ENCODE results near the gene ODAD3. TPM values are rescaled to one million over a fixed set of nuclear protein-coding genes. Genes with fewer than 3 reads are reported as not detected.
"Not testable (repeated sequence)": the region's sequence is repeated elsewhere in the genome, so short reads cannot be mapped to it uniquely, and the experiment has no call there.

The ODAD3 gene
- total RNA-seq, 1 experiment from 2014 or later = 3.9 TPM

DNA sequence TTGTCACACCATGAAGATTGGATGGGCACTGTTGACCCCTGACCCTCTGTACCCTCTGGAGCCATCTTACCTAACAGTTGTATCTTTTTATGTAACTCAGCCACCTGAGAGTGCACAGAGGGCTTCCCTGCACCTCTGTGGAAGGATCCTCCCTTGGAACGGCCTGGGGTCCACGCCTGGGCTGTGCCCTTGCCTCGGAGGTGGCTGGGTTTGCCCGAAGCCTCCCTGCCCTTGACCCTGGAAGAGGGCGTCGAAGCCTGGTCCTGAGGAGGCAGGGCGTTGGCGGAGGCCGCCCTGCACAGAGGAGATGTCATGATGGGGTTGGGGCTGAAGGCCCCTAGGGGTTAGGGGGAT lies 241 bp downstream of the ODAD3 start:
- no TSS peak for BruUV-seq (replicated peaks)
- Histone ChIP-seq H3K4me2 (ENCODE audit: low read length) (peak overlapping the region; percentile 94), H3K4me3 (ENCODE audit: low read length) (peak overlapping the region; percentile 87), H3K9ac (ENCODE audit: low read length) (0 out of 2 replicates have a peak overlapping the region, but pooled peaks have one; percentile 28), H4K20me1 (ENCODE audit: low read length) (no peaks in the 10 kb centered on the region), H2AFZ (ENCODE audit: low read length) (peak overlapping the region; percentile 98), H3K27me3 (ENCODE audit: low read length) (no peaks in the 10 kb centered on the region), H3K36me3 (ENCODE audit: low read depth, low read length) (peaks cover 10% of the 10 kb centered on the region), H3K27ac (ENCODE audit: low read length) (no peak overlapping the region), H3K79me2 (ENCODE audit: low read length) (peaks cover 27% of the 10 kb centered on the region), H3K9me3 (ENCODE audit: low read length) (no peaks in the 10 kb centered on the region), H3K4me1 (ENCODE audit: insufficient read depth, low read length) (peaks cover 13% of the 10 kb centered on the region), H3F3A (ENCODE audit: low read length, unreplicated experiment) (no peaks in the 10 kb centered on the region), H3K9me2 (replicated peaks; ENCODE audit: low read length) (no peaks in the 10 kb centered on the region)
- POLR2A ChIA-PET (ENCODE audit: unreplicated experiment) = interaction anchor here (0.6 kb wide), 1 partner anchor 345 kb away, joined by 3 read pairs; no protein-coding TSS in a partner anchor
- TF ChIP-seq, protein P1, sequence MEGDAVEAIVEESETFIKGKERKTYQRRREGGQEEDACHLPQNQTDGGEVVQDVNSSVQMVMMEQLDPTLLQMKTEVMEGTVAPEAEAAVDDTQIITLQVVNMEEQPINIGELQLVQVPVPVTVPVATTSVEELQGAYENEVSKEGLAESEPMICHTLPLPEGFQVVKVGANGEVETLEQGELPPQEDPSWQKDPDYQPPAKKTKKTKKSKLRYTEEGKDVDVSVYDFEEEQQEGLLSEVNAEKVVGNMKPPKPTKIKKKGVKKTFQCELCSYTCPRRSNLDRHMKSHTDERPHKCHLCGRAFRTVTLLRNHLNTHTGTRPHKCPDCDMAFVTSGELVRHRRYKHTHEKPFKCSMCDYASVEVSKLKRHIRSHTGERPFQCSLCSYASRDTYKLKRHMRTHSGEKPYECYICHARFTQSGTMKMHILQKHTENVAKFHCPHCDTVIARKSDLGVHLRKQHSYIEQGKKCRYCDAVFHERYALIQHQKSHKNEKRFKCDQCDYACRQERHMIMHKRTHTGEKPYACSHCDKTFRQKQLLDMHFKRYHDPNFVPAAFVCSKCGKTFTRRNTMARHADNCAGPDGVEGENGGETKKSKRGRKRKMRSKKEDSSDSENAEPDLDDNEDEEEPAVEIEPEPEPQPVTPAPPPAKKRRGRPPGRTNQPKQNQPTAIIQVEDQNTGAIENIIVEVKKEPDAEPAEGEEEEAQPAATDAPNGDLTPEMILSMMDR (conservative IDR thresholded peaks at IDR 0.05; ENCODE audit: low read depth, low read length) = no peak
- TF ChIP-seq EZH2 (IDR thresholded peaks at IDR 0.05; ENCODE audit: low read length, unreplicated experiment) (no peak), EZH2phosphoT487 (IDR thresholded peaks at IDR 0.05; ENCODE audit: borderline replicate concordance, low read length) (no peak)
- intact Hi-C loops (cut with micrococcal nuclease) = loop anchor here (1.0 to 5.0 kb wide), 4 partner anchors 53 to 142 kb away; partner anchors contain the start of genes RAB3D and ZNF653
- DNase-seq = no peak
- ATAC-seq = peak; percentile 9
- CTCF ChIA-PET = interaction anchor here (0.5 to 1.4 kb wide), 6 partner anchors 13 to 340 kb away, joined by 4 to 29 read pairs (median 6); no protein-coding TSS in a partner anchor

DNA sequence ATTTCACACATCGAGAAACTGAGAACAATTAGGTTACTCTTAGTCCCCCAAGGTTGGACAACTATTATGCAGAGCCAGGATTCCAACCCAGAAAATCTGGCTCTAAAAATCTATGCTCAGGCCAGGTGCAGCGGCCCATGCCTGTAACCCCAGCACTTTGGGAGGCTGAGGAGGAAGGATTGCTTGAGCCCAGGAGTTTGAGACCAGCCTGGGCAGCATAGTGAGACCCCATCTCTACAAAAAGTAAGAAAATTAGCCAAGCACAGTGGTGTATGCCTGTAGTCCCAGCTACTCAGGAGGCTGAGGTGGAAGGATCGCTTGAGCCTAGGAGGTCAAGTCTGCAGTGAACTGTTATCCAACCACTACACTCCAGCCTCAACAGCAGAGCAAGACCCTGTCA lies 1.4 kb downstream of the ODAD3 start:
- POLR2A ChIA-PET (ENCODE audit: unreplicated experiment); H3K4me2 ChIP-seq (ENCODE audit: low read length); ATAC-seq; DNase-seq; H3K9ac ChIP-seq (ENCODE audit: low read length); H2AFZ ChIP-seq (ENCODE audit: low read length); H3F3A ChIP-seq (ENCODE audit: low read length, unreplicated experiment); H3K9me2 ChIP-seq (replicated peaks; ENCODE audit: low read length); BruUV-seq (replicated peaks); H3K27me3 ChIP-seq (ENCODE audit: low read length); CTCF ChIA-PET; intact Hi-C loops (cut with micrococcal nuclease); H3K27ac ChIP-seq (ENCODE audit: low read length); H3K9me3 ChIP-seq (ENCODE audit: low read length); H3K4me3 ChIP-seq (ENCODE audit: low read length); H4K20me1 ChIP-seq (ENCODE audit: low read length): not testable (repeated sequence)
- peaks cover 10% of the 10 kb centered on the region for H3K36me3 ChIP-seq (ENCODE audit: low read depth, low read length)
- H3K79me2 ChIP-seq (ENCODE audit: low read length) = peaks cover 27% of the 10 kb centered on the region
- H3K4me1 ChIP-seq (ENCODE audit: insufficient read depth, low read length) = peaks cover 13% of the 10 kb centered on the region

DNA sequence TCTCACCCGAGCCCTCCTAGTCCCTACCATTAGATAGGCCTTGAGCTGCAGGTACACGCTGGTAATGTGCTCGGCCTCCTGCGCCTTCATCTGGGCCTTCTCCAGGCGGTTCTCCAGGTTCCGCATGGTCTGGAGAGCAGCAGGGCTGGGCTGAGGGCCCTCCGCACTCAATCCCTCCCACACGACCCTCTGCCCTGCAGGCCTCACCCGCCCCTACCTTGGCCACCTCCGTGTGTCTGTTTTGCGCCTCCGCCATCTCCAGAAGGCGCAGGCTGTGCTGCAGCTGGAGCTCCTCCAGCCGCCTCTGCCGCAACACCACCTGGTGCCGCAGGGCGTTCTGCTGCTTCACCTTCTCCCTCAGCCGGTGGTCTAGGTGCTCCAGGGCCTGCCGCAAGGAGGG lies 8.3 kb downstream of the ODAD3 start:
- no peak overlapping the region for H3K27ac ChIP-seq (ENCODE audit: low read length)
- H3K4me2 ChIP-seq (ENCODE audit: low read length) = no peak overlapping the region
- DNase-seq (no peak), ATAC-seq (no peak)
- H2AFZ ChIP-seq (ENCODE audit: low read length) = no peak overlapping the region
- BruUV-seq (replicated peaks) = no TSS peak
- no peaks in the 10 kb centered on the region for H3K4me1 ChIP-seq (ENCODE audit: insufficient read depth, low read length)
- no peaks in the 10 kb centered on the region for H3K9me3 ChIP-seq (ENCODE audit: low read length)
- no peaks in the 10 kb centered on the region for H3F3A ChIP-seq (ENCODE audit: low read length, unreplicated experiment)
- no peaks in the 10 kb centered on the region for H3K36me3 ChIP-seq (ENCODE audit: low read depth, low read length)
- no peaks in the 10 kb centered on the region for H3K9me2 ChIP-seq (replicated peaks; ENCODE audit: low read length)
- intact Hi-C loops (cut with micrococcal nuclease) = no loop called here
- no peak overlapping the region for H3K9ac ChIP-seq (ENCODE audit: low read length)
- CTCF ChIA-PET = no interaction called here
- no peaks in the 10 kb centered on the region for H3K79me2 ChIP-seq (ENCODE audit: low read length)
- TF ChIP-seq EZH2phosphoT487 (IDR thresholded peaks at IDR 0.05; ENCODE audit: borderline replicate concordance, low read length) (no peak), EZH2 (IDR thresholded peaks at IDR 0.05; ENCODE audit: low read length, unreplicated experiment) (no peak)
- TF ChIP-seq, protein P1 (conservative IDR thresholded peaks at IDR 0.05; ENCODE audit: low read depth, low read length) = no peak
- H3K27me3 ChIP-seq (ENCODE audit: low read length) = no peaks in the 10 kb centered on the region
- POLR2A ChIA-PET (ENCODE audit: unreplicated experiment) = no interaction called here
- H3K4me3 ChIP-seq (ENCODE audit: low read length) = no peak overlapping the region
- H4K20me1 ChIP-seq (ENCODE audit: low read length) = no peaks in the 10 kb centered on the region
